Measurements from ENCODE around the gene GDPD3. TPM values are rescaled to one million over a fixed set of nuclear protein-coding genes. Genes with fewer than 3 reads are reported as not detected.

The GDPD3 gene
- total and polyA plus RNA-seq, 2 of the 13 experiments (the other 11 are each of a cell fraction or from before 2014, with no cell fraction given): 18.7 to 20.6 TPM

- TF ChIP-seq, protein P1, sequence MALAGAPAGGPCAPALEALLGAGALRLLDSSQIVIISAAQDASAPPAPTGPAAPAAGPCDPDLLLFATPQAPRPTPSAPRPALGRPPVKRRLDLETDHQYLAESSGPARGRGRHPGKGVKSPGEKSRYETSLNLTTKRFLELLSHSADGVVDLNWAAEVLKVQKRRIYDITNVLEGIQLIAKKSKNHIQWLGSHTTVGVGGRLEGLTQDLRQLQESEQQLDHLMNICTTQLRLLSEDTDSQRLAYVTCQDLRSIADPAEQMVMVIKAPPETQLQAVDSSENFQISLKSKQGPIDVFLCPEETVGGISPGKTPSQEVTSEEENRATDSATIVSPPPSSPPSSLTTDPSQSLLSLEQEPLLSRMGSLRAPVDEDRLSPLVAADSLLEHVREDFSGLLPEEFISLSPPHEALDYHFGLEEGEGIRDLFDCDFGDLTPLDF (CRISPR knock-in tag; IDR thresholded peaks at IDR 0.05): peak; percentile 88
- no peak for TF ChIP-seq ZFP36 (IDR thresholded peaks at IDR 0.05; ENCODE audit: borderline replicate concordance, low read depth, low read length, partially characterized antibody)
- TF ChIP-seq KDM5B (CRISPR knock-in tag; IDR thresholded peaks at IDR 0.05; ENCODE audit: borderline replicate concordance): peak; percentile 58; the same call in 1 of the 2 replicates
- no peak for TF ChIP-seq HOXA9 (CRISPR knock-in tag; IDR thresholded peaks at IDR 0.05; ENCODE audit: borderline replicate concordance)
- TF ChIP-seq FOXC1 (CRISPR knock-in tag; IDR thresholded peaks at IDR 0.05; ENCODE audit: borderline replicate concordance): peak; percentile 0; the same call in 1 of the 2 replicates
- TF ChIP-seq SIX4 (CRISPR knock-in tag; IDR thresholded peaks at IDR 0.05): peak; percentile 50; the same call in 1 of the 2 replicates
- TF ChIP-seq ZNF652 (CRISPR knock-in tag; IDR thresholded peaks at IDR 0.05; ENCODE audit: borderline replicate concordance, low read depth): no peak
- TF ChIP-seq ZNF563 (CRISPR knock-in tag; IDR thresholded peaks at IDR 0.05): peak; percentile 46; the same call in 1 of the 2 replicates
- no peak for TF ChIP-seq ZNF367 (CRISPR knock-in tag; IDR thresholded peaks at IDR 0.05; ENCODE audit: borderline replicate concordance)
- no peak; the same call in 1 of the 2 replicates for TF ChIP-seq ZBTB21 (CRISPR knock-in tag; IDR thresholded peaks at IDR 0.05)
- TF ChIP-seq EHMT2 (IDR thresholded peaks at IDR 0.05; ENCODE audit: borderline replicate concordance, low read depth, low read length): no peak
- no peak for TF ChIP-seq EZH2 (conservative IDR thresholded peaks at IDR 0.05; ENCODE audit: low read depth, low read length)
- TF ChIP-seq KLF12 (CRISPR knock-in tag; IDR thresholded peaks at IDR 0.05; ENCODE audit: borderline replicate concordance): no peak
- TF ChIP-seq NR3C1 (CRISPR knock-in tag; IDR thresholded peaks at IDR 0.05): no peak
- 0 out of 2 replicates have a peak, but pooled peaks have one; percentile 26 for TF ChIP-seq ZNF329 (CRISPR knock-in tag; IDR thresholded peaks at IDR 0.05; ENCODE audit: low read depth)
- TF ChIP-seq HMGXB4 (CRISPR knock-in tag; IDR thresholded peaks at IDR 0.05; ENCODE audit: borderline replicate concordance in 1 of 2, low read depth in 1 of 2): peak; percentile 93 to 97
- TF ChIP-seq, protein P2, sequence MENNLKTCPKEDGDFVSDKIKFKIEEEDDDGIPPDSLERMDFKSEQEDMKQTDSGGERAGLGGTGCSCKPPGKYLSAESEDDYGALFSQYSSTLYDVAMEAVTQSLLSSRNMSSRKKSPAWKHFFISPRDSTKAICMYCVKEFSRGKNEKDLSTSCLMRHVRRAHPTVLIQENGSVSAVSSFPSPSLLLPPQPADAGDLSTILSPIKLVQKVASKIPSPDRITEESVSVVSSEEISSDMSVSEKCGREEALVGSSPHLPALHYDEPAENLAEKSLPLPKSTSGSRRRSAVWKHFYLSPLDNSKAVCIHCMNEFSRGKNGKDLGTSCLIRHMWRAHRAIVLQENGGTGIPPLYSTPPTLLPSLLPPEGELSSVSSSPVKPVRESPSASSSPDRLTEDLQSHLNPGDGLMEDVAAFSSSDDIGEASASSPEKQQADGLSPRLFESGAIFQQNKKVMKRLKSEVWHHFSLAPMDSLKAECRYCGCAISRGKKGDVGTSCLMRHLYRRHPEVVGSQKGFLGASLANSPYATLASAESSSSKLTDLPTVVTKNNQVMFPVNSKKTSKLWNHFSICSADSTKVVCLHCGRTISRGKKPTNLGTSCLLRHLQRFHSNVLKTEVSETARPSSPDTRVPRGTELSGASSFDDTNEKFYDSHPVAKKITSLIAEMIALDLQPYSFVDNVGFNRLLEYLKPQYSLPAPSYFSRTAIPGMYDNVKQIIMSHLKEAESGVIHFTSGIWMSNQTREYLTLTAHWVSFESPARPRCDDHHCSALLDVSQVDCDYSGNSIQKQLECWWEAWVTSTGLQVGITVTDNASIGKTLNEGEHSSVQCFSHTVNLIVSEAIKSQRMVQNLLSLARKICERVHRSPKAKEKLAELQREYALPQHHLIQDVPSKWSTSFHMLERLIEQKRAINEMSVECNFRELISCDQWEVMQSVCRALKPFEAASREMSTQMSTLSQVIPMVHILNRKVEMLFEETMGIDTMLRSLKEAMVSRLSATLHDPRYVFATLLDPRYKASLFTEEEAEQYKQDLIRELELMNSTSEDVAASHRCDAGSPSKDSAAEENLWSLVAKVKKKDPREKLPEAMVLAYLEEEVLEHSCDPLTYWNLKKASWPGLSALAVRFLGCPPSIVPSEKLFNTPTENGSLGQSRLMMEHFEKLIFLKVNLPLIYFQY (CRISPR knock-in tag; IDR thresholded peaks at IDR 0.05; ENCODE audit: borderline replicate concordance): no peak; the same call in 1 of the 2 replicates
- TF ChIP-seq MLX (CRISPR knock-in tag; IDR thresholded peaks at IDR 0.05): peak; percentile 64; the same call in 1 of the 2 replicates
- TF ChIP-seq, protein P3, sequence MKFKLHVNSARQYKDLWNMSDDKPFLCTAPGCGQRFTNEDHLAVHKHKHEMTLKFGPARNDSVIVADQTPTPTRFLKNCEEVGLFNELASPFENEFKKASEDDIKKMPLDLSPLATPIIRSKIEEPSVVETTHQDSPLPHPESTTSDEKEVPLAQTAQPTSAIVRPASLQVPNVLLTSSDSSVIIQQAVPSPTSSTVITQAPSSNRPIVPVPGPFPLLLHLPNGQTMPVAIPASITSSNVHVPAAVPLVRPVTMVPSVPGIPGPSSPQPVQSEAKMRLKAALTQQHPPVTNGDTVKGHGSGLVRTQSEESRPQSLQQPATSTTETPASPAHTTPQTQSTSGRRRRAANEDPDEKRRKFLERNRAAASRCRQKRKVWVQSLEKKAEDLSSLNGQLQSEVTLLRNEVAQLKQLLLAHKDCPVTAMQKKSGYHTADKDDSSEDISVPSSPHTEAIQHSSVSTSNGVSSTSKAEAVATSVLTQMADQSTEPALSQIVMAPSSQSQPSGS (CRISPR knock-in tag; IDR thresholded peaks at IDR 0.05): peak; percentile 85
Observed at GRCh38 chr16:30091474-30092372, 21.6 kb downstream of the GDPD3 start, which contains the start of gene TBX6 (continued).

Data from HepG2 (cell line).